Breast epithelium (tissue), 3 donors: ENCODE measurements around the gene WHRN.

ENCODE experiments used
- CTCF ChIP-seq, 3 donors: fragments of 450-650 bp; IDR thresholded peaks; one replicate each; pipeline ENCODE4 v1.5.1; 2016 to 2017; ENCODE audit warnings: antibody characterized with exemption in 3 of 3, mild to moderate bottlenecking in 3 of 3, moderate library complexity in 3 of 3
- POLR2A ChIP-seq: fragments of 450-650 bp; IDR thresholded peaks from one replicate; pipeline ENCODE4 v1.6.1; 2016; ENCODE audit warnings: antibody characterized with exemption, mild to moderate bottlenecking, moderate library complexity
- POLR2AphosphoS5 ChIP-seq, 3 donors: sonication (generic); formaldehyde crosslinking; IDR thresholded peaks; one replicate each; pipeline ENCODE4 v1.6.1; 2017; ENCODE audit warnings: antibody characterized with exemption in 3 of 3

DNA sequence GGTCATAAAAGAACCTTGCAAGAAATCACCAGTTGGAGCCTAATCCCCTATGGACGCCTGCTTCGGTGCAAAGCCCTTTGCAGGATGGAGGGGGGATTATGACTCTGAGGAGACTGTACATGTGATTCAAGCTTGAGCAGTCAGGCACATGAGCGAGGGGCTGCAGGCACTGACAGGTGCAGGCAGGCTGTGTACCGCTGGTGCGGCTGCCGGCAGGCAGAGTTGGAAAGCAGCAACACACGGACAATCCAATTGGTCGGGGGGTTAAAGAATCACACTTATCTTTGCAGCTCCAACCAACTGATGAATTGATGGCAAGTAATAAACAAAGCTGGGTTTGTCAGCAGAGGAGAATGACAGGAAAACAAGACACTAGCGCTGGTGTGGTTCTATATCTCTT is 5.7 kb downstream of the WHRN start:
- TF ChIP-seq POLR2AphosphoS5 (IDR thresholded peaks at IDR 0.05), result no peak
- no peak for TF ChIP-seq POLR2A
- TF ChIP-seq CTCF (IDR thresholded peaks at IDR 0.05), result no peak
